Osteocyte (in vitro differentiated cells): ENCODE measurements around the gene RARS1. TPM values are rescaled to one million over a fixed set of nuclear protein-coding genes. Genes with fewer than 3 reads are reported as not detected.

Experiments used
- DNase-seq: peaks from one replicate; pipeline ENCODE4 v3.0.0; 2021; ENCODE audit warnings: mixed read lengths; ENCODE audit not compliant: unreplicated experiment; ENCODE audit errors: extremely low spot score
- H3K27ac Mint-ChIP-seq: one replicate; pipeline ENCODE4 v1.8.0; 2021; ENCODE audit warnings: mild to moderate bottlenecking, mixed read lengths; ENCODE audit not compliant: unreplicated experiment
- H3K27me3 Mint-ChIP-seq: one replicate; pipeline ENCODE4 v1.8.0; 2021; ENCODE audit warnings: mixed read lengths; ENCODE audit not compliant: unreplicated experiment
- H3K36me3 Mint-ChIP-seq: one replicate; pipeline ENCODE4 v1.8.0; 2021; ENCODE audit warnings: mixed read lengths; ENCODE audit not compliant: unreplicated experiment
- H3K4me1 Mint-ChIP-seq: one replicate; pipeline ENCODE4 v1.8.0; 2021; ENCODE audit warnings: mixed read lengths; ENCODE audit not compliant: unreplicated experiment
- H3K4me3 Mint-ChIP-seq: one replicate; pipeline ENCODE4 v1.8.0; 2021; ENCODE audit warnings: mild to moderate bottlenecking, moderate library complexity, mixed read lengths; ENCODE audit not compliant: unreplicated experiment
- H3K9me3 Mint-ChIP-seq: one replicate; pipeline ENCODE4 v1.8.0; 2021; ENCODE audit warnings: mixed read lengths; ENCODE audit not compliant: unreplicated experiment
- CTCF ChIP-seq: fragments of 200-600 bp; sonication (generic); IDR thresholded peaks from 2 replicates; pipeline ENCODE4 v1.5.0; 2021; ENCODE audit warnings: antibody characterized with exemption, mild to moderate bottlenecking, moderate library complexity
- total RNA-seq: library from RNA; stranded (reverse); gene quantifications from 2 replicates; pipeline ENCODE4 v1.2.1, GENCODE V29; 2021

The RARS1 gene
- total RNA-seq, 1 donor from 2014 or later: 82.7 TPM

- Mint-ChIP-seq H3K27me3 (peaks cover 3% of the 10 kb centered on the region), H3K9me3 (no peaks in the 10 kb centered on the region), H3K36me3 (peaks cover 2% of the 10 kb centered on the region), H3K4me1 (peaks cover 18% of the 10 kb centered on the region), H3K4me3 (no peak overlapping the region), H3K27ac (no peak overlapping the region)
- no peak for DNase-seq
- TF ChIP-seq CTCF: no peak
These were observed 3.9 kb upstream of the RARS1 start for GRCh38 chr5:168482361-168482760.

- no peak for DNase-seq
- Mint-ChIP-seq H3K27ac (no peak overlapping the region), H3K4me3 (no peak overlapping the region), H3K4me1 (peaks cover 26% of the 10 kb centered on the region), H3K36me3 (peaks cover 36% of the 10 kb centered on the region), H3K27me3 (no peaks in the 10 kb centered on the region), H3K9me3 (no peaks in the 10 kb centered on the region)
- no peak for TF ChIP-seq CTCF
These were observed 2.8 kb downstream of the RARS1 start for GRCh38 chr5:168489059-168489458.

- H3K27ac Mint-ChIP-seq: no peak overlapping the region
- TF ChIP-seq CTCF: no peak
- H3K27me3 Mint-ChIP-seq: no peaks in the 10 kb centered on the region
- no peak overlapping the region for H3K4me3 Mint-ChIP-seq
- no peaks in the 10 kb centered on the region for H3K9me3 Mint-ChIP-seq
- H3K36me3 Mint-ChIP-seq: peaks cover 55% of the 10 kb centered on the region
- no peak for DNase-seq
- peaks cover 4% of the 10 kb centered on the region for H3K4me1 Mint-ChIP-seq
These were observed 7.8 kb downstream of the RARS1 start for GRCh38 chr5:168494057-168494555.

GRCh38 chr5:168502563-168503237 lies 16.4 kb downstream of the RARS1 start:
- H3K36me3 Mint-ChIP-seq: peaks cover 47% of the 10 kb centered on the region
- H3K9me3 Mint-ChIP-seq: no peaks in the 10 kb centered on the region
- no peak for DNase-seq
- H3K27ac Mint-ChIP-seq: no peak overlapping the region
- H3K4me3 Mint-ChIP-seq: no peak overlapping the region
- no peaks in the 10 kb centered on the region for H3K27me3 Mint-ChIP-seq
- TF ChIP-seq CTCF: no peak
- no peaks in the 10 kb centered on the region for H3K4me1 Mint-ChIP-seq

GRCh38 chr5:168513861-168514428 lies 27.7 kb downstream of the RARS1 start:
- peaks cover 9% of the 10 kb centered on the region for H3K9me3 Mint-ChIP-seq
- no peaks in the 10 kb centered on the region for H3K27me3 Mint-ChIP-seq
- no peaks in the 10 kb centered on the region for H3K4me1 Mint-ChIP-seq
- no peak overlapping the region for H3K4me3 Mint-ChIP-seq
- peaks cover 85% of the 10 kb centered on the region for H3K36me3 Mint-ChIP-seq
- DNase-seq: no peak
- no peak overlapping the region for H3K27ac Mint-ChIP-seq
- no peak for TF ChIP-seq CTCF
